ENCODE data around the gene MCEMP1.

DNA sequence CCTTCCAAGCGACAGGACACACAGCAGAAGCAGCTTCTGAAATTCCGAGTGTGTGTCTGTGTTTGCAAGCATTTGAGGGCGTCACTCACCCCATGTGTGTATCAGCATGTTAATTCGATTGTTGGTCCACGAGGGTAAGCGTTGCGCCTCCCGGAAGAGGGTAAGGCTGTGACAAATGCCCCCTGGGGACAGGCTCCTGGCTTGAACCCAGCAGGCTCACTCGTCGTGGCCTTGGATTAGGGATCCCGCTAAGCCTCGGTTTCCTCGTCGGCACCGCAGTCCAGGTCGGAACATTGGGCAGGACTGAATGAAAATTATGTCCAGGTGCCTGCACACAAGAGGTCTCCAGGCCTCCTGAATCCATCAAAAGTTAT lies 40.6 kb upstream of the MCEMP1 start:
- TF ChIP-seq, protein P1, sequence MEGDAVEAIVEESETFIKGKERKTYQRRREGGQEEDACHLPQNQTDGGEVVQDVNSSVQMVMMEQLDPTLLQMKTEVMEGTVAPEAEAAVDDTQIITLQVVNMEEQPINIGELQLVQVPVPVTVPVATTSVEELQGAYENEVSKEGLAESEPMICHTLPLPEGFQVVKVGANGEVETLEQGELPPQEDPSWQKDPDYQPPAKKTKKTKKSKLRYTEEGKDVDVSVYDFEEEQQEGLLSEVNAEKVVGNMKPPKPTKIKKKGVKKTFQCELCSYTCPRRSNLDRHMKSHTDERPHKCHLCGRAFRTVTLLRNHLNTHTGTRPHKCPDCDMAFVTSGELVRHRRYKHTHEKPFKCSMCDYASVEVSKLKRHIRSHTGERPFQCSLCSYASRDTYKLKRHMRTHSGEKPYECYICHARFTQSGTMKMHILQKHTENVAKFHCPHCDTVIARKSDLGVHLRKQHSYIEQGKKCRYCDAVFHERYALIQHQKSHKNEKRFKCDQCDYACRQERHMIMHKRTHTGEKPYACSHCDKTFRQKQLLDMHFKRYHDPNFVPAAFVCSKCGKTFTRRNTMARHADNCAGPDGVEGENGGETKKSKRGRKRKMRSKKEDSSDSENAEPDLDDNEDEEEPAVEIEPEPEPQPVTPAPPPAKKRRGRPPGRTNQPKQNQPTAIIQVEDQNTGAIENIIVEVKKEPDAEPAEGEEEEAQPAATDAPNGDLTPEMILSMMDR (conservative IDR thresholded peaks at IDR 0.05; ENCODE audit: low read depth, low read length), result no peak
- no peak for TF ChIP-seq ELK1 (IDR thresholded peaks at IDR 0.05; ENCODE audit: borderline replicate concordance, low read depth, low read length)
- no peak for TF ChIP-seq USF2 (IDR thresholded peaks at IDR 0.05; ENCODE audit: low read depth, low read length)

Measured in IMR-90 (cell line).